ENCODE measurements around the gene SLC38A10.

GRCh38 chr17:81218459-81218858 is 76.6 kb downstream of the SLC38A10 start:
- TF ChIP-seq CTCF (IDR thresholded peaks at IDR 0.05; ENCODE audit: poor library complexity, severe bottlenecking) (no peak), EZH2 (IDR thresholded peaks at IDR 0.05; ENCODE audit: borderline replicate concordance, insufficient read depth, low read length, poor library complexity, severe bottlenecking) (no peak), POLR2AphosphoS5 (IDR thresholded peaks at IDR 0.05) (no peak), SMC3 (conservative IDR thresholded peaks at IDR 0.05; ENCODE audit: poor library complexity) (no peak), EP300 (conservative IDR thresholded peaks at IDR 0.05; ENCODE audit: poor library complexity, severe bottlenecking) (no peak), REST (IDR thresholded peaks at IDR 0.05; ENCODE audit: borderline replicate concordance) (no peak), RAD21 (conservative IDR thresholded peaks at IDR 0.05) (no peak), MXI1 (conservative IDR thresholded peaks at IDR 0.05; ENCODE audit: poor library complexity, severe bottlenecking) (no peak), TAF1 (IDR thresholded peaks at IDR 0.05; ENCODE audit: low read depth) (no peak)
